ENCODE measurements around the gene SLCO3A1.

The SLCO3A1 gene

GRCh38 chr15:91853511-91853947 is at the start of gene SLCO3A1:
Gene SLCO3A1 (plus strand): TSS chr15:91853708.
- peak; percentile 44 to 45 for DNase-seq (ENCODE audit: low read depth in 2 of 2)

- DNase-seq (ENCODE audit: low read depth in 2 of 2): no peak
Observed at GRCh38 chr15:91807122-91807521, 46.4 kb upstream of the SLCO3A1 start.

- no peak for DNase-seq (ENCODE audit: low read depth in 2 of 2)
Observed at GRCh38 chr15:91813924-91814323, 39.6 kb upstream of the SLCO3A1 start.

GRCh38 chr15:91816942-91817341 is 36.6 kb upstream of the SLCO3A1 start:
- no peak for DNase-seq (ENCODE audit: low read depth in 2 of 2)

GRCh38 chr15:91821458-91821857 is 32.0 kb upstream of the SLCO3A1 start:
- no peak for DNase-seq (ENCODE audit: low read depth in 2 of 2)

GRCh38 chr15:91824256-91824655 is 29.3 kb upstream of the SLCO3A1 start:
- DNase-seq (ENCODE audit: low read depth in 2 of 2): no peak

GRCh38 chr15:91826443-91826842 is 27.1 kb upstream of the SLCO3A1 start:
- no peak for DNase-seq (ENCODE audit: low read depth in 2 of 2)

GRCh38 chr15:91833056-91833455 is 20.5 kb upstream of the SLCO3A1 start:
- no peak for DNase-seq (ENCODE audit: low read depth in 2 of 2)

DNA sequence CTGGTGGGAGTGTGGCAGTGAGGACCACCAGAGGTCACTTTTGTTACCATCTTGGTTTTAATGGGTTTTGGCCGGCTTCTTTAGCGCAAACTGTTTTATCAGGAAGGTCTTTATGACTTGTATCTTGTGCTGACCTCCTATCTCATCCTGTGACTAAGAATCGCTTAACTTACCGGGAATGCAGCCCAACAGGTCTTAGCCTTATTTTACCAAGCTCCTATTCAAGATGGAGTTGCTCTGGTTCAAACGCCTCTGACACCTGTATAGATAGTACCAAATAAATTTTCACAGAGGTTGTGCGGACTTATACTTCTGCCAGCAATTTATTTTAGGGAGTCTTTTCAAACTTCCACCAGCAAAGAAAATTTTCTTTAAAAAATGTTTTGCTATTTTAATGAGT is 13.6 kb upstream of the SLCO3A1 start:
- no peak for DNase-seq (ENCODE audit: low read depth in 2 of 2)

- no peak for DNase-seq (ENCODE audit: low read depth in 2 of 2)
Observed at GRCh38 chr15:91841861-91842260, 11.6 kb upstream of the SLCO3A1 start.

GRCh38 chr15:91844341-91844740 is 9.2 kb upstream of the SLCO3A1 start:
- no peak for DNase-seq (ENCODE audit: low read depth in 2 of 2)

DNA sequence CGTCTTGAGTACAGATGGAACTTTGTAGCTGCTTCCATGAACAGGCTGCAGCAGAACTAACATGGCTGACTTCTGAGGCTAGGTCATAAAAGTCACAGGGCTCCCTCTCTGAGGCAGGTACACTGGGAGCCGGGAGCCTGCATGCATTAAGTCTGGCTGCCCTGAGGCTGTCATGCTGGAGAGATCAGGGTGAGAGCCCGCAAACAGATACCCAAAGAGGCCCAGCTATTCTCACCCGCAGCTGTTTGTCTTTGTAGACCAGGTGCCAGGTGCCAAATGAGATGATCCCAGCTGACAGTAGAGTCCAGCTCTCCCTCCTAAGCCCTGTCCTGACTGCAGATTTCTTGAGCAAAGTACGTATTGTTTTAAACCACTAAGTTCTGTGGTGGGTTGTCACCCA is 8.6 kb upstream of the SLCO3A1 start:
- no peak for DNase-seq (ENCODE audit: low read depth in 2 of 2)

DNA sequence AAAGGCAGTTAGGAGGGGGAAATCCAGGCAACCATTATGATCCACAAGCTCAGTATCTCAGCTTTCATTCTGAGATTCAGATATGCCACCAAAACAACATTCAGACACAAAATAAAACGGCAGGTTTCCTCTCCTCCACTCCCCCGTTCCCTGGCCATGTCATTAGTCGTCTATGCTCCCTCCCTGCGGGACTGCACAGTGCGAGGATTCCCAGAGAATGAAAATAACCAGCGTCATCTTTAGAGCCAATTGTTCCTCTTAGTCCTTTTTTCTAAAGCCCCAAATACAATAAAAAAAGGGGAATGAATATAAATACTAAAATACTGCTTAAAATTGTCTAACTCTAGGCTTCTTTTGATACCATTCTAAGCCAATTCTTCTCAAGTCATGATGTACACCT is 7.8 kb upstream of the SLCO3A1 start:
- DNase-seq (ENCODE audit: low read depth in 2 of 2): no peak

- DNase-seq (ENCODE audit: low read depth in 2 of 2): no peak
Observed at GRCh38 chr15:91849180-91849579, 4.3 kb upstream of the SLCO3A1 start.

DNA sequence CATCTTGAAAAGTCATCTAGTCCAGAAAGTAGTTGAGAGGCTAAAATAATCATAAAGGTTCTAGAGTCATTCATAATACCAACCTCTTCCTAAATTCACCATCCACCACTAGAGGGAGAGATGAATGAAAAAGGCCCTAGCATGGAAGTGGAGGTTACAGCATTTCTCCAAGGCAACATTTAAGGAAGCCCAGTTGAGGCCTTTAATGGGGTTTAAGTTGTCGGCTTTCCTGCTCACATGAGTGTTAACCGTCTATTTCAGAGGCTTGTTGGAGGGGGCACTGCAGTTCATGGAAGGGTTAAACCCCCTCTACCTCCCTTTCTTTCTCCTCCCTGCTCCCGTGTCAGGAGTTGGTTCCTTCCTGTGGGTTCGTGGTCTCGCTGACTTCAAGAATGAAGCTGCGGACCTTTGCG is 3.8 kb upstream of the SLCO3A1 start:
- DNase-seq (ENCODE audit: low read depth in 2 of 2): no peak

DNA sequence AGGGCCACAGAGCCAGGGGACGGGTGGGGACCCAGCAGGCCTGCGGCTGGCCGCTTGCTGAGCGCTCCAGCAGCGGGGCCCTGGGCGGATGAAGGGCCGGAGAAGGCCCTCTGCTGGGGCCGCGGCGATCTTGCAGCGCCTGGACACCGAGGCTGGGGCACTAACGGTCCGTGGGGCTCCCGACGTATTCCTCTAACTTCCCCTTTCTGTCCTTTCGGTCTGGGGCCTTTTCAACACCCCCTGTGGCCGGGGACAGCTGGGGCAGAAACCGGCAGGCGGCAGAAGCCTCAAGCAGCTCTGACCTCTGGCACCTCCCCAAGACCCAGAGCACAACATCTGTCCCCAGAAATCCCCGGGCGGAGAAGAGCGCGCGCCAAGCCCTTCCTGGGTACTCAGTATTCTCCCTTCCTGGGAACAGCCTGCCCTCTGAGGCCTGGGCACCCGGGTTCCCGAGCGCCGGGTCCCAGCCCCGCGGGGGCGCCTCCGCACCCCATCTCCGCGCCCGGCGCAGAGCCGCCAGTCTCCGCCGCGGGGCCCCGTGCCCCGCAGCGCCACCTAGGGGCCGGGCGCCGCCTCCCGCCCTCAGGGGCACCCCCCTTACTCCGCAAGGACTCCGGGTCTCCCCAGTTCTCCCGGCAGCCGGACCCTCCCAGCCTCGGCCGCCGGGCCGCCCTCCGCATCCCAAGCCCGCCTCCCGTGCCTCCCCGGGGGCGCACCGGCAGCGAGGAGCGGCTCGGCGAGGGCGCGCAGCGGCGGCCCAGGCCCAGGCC is 582 bp upstream of the SLCO3A1 start:
- DNase-seq (ENCODE audit: low read depth in 2 of 2): peak; percentile 62

DNA sequence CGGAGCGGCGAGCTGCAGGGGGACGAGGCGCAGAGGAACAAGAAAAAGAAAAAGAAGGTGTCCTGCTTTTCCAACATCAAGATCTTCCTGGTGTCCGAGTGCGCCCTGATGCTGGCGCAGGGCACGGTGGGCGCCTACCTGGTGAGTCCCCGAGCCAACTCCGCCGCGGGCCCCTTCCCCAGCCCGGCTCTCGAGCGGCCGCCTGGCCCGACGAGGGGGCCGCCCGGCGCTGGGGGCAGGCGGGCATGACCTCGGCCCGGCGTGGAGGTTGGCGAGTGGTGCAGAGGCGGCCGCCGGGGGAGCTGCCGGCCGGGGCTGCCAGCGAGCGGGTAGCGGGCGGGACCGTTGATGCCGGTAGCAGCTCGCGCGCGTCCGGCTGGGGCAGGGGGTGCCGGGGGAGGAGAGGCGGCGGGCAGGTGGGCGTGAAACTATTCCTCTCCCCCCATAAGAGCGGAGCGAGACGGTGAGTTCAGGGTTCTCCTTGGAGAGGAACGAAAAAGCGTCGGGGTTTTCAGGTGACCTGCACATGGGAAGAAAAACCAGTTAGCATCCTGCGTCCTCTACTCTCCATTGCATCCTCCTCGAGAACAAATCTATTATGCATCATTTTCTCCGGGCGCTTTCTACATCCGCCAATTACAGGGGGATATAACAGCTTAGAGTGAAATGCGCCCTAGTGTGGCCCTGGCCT is 585 bp downstream of the SLCO3A1 start:
- peak in 1 of 2 donors; percentile 42 for DNase-seq (ENCODE audit: low read depth in 2 of 2)

DNA sequence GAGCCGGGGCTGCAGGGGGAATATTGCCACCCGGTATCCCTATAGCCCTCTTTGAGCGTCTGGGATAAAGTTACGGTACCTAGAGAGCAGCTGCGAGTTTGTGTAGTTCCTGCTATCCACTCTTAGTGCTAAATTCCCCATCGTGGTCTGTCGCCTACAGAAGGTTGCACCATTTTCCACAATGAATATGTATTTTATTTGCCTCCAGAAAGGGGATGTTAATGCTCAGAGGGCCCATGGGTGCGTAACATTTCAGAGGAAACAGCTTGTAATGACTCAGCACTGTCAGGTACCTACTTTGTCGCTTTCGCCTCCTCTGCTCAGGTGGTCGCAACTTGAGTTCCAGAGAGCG is 1.1 kb downstream of the SLCO3A1 start:
- no peak for DNase-seq (ENCODE audit: low read depth in 2 of 2)

GRCh38 chr15:91855241-91855640 is 1.7 kb downstream of the SLCO3A1 start:
- DNase-seq (ENCODE audit: low read depth in 2 of 2): no peak

GRCh38 chr15:91855684-91856489 is 2.4 kb downstream of the SLCO3A1 start:
- DNase-seq (ENCODE audit: low read depth in 2 of 2): no peak

DNA sequence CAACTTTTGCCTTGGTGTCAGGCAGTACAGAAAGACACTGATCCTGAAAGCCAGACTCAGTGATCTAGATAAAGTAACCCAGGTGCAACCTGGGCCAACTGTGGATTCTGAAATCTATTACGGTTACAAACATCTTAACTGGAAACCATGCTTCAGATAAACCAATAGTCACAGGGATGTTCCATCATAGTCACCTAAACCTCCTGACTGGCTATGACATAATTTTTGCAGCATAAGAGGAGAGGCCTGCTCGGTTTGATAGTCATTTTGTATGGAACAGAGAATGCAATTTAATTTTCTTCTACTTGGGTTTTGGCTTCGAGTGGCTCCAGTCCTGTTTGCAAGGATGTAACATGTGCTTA is 3.7 kb downstream of the SLCO3A1 start:
- DNase-seq (ENCODE audit: low read depth in 2 of 2): no peak

GRCh38 chr15:91857772-91858171 is 4.3 kb downstream of the SLCO3A1 start:
- DNase-seq (ENCODE audit: low read depth in 2 of 2): no peak

- DNase-seq (ENCODE audit: low read depth in 2 of 2): no peak
Observed at GRCh38 chr15:91860498-91860897, 7.0 kb downstream of the SLCO3A1 start.
